H1 (cell line): Measurements from ENCODE around the gene CCDC178. TPM values are rescaled to one million over a fixed set of nuclear protein-coding genes. Genes with fewer than 3 reads are reported as not detected.

Experiments used
- ASH2L ChIP-seq: fragments of 200-600, 300-600 bp; sonication (generic); IDR thresholded peaks from one replicate; pipeline ENCODE4 v1.7.1; 2017; ENCODE audit warnings: low read length
- CHD2 ChIP-seq: IDR thresholded peaks from 2 replicates; pipeline ENCODE4 v1.6.1; 2012; ENCODE audit warnings: low read length, improper control_type of control experiment
- CTBP2 ChIP-seq: IDR thresholded peaks from 2 replicates; pipeline ENCODE4 v1.7.0; 2011; ENCODE audit warnings: borderline replicate concordance, mild to moderate bottlenecking, moderate library complexity, mixed read lengths, low read length; ENCODE audit not compliant: insufficient read depth, insufficient read length
- RAD21 ChIP-seq, 2 experiments: IDR thresholded peaks in 1 of 2; conservative IDR thresholded peaks in 1 of 2; 2 replicates each; pipeline ENCODE4 v1.6.1; 2011; ENCODE audit warnings: low read depth in 2 of 2, low read length in 2 of 2, improper control_type of control experiment in 1 of 2, inconsistent platforms in 1 of 2, mild to moderate bottlenecking in 1 of 2, moderate library complexity in 1 of 2
- RXRA ChIP-seq: IDR thresholded peaks from 2 replicates; pipeline ENCODE4 v1.6.1; 2011; ENCODE audit warnings: low read depth, mild to moderate bottlenecking, low read length, moderate library complexity; ENCODE audit not compliant: insufficient read depth
- TAF7 ChIP-seq: optimal IDR thresholded peaks from 2 replicates; pipeline ENCODE3; 2011; ENCODE audit warnings: low read depth, mild to moderate bottlenecking, inconsistent platforms, low read length, moderate library complexity, borderline replicate concordance
- YY1 ChIP-seq: IDR thresholded peaks from 2 replicates; pipeline ENCODE4 v1.6.1; 2011; ENCODE audit warnings: low read depth, mild to moderate bottlenecking, low read length
- polyA plus RNA-seq, 7 experiments: library from polyadenylated mRNA; depleted of rRNA in 3 of 7; stranded (reverse) in 5 of 7; unstranded in 2 of 7; fragments of >200 nt in 5 of 7; fragments of 200-250 nt in 2 of 7; gene quantifications; 1 replicate in 5 of 7; 2 replicates in 1 of 7; 4 replicates in 1 of 7; pipeline versions ENCODE4 v1.2.1 to v1.2.3, GENCODE V29; 2011 to 2013; ENCODE audit warnings: missing spikeins in 2 of 7, mixed read lengths in 2 of 7
- total RNA-seq: library from RNA; stranded (reverse); fragmentation: NEBNext Ultra II Directional; extraction: Animal tissue kit (Norgen Biotek cat#: 25700); gene quantifications from 2 replicates; pipeline ENCODE4 v1.2.1, GENCODE V29; 2021

The CCDC178 gene
- total and polyA plus RNA-seq, 2 of the 8 experiments (the other 6 are each of a cell fraction or from before 2014, with no cell fraction given), result not detected

DNA sequence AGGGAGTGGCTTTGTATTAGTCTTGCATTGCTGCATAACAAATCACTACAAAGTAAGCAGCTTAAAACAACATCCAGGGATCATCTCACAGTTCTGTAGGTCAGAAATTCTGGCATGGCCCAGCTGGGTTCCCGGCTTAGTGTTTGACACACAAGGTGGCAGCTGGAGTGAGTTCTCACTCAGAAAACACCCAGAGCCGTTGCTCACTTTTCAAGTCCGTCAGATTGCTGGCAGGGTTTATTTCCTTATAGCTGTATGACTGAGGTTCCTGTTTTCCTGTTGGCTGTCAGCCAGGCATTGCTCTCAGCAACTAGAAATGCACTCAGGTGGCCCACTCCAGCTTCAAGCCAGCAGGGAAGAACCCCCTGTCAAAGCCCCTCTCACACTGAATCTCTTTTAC lies 324.1 kb downstream of the CCDC178 start (continued):
- TF ChIP-seq CHD2 (no peak), YY1 (no peak), RAD21 (IDR thresholded peaks at IDR 0.05 in 1 of 2, conservative IDR thresholded peaks at IDR 0.05 in 1 of 2; ENCODE audit: low read depth in 2 of 2, low read length in 2 of 2) (no peak), TAF7 (no peak), CTBP2 (no peak), RXRA (no peak), ASH2L (no peak)
